H1 (cell line): ENCODE results near the gene PIGBOS1.

Experiments
- CHD1 ChIP-seq: IDR thresholded peaks from 2 replicates; pipeline ENCODE4 v1.6.1; 2012; ENCODE audit warnings: low read depth, low read length, improper control_type of control experiment
- CTBP2 ChIP-seq: IDR thresholded peaks from 2 replicates; pipeline ENCODE4 v1.7.0; 2011; ENCODE audit warnings: borderline replicate concordance, mild to moderate bottlenecking, moderate library complexity, mixed read lengths, low read length; ENCODE audit not compliant: insufficient read depth, insufficient read length
- CTCF ChIP-seq, 3 experiments: IDR thresholded peaks; 1 replicate in 2 of 3; 2 replicates in 1 of 3; pipeline versions ENCODE4 v1.5.1 to v1.6.1; 2011; ENCODE audit warnings: low read length in 3 of 3, mild to moderate bottlenecking in 3 of 3, inconsistent platforms in 2 of 3, low read depth in 1 of 3, moderate library complexity in 1 of 3; ENCODE audit not compliant: insufficient read depth in 1 of 3; ENCODE audit errors: control extremely low read depth in 1 of 3
- EZH2 ChIP-seq: fragments of 200-600 bp; sonication (generic); IDR thresholded peaks from 2 replicates; pipeline ENCODE4 v1.7.1; 2012; ENCODE audit warnings: low read depth, mild to moderate bottlenecking, moderate library complexity, low read length, inconsistent platforms; ENCODE audit not compliant: severe bottlenecking
- MAFK ChIP-seq: IDR thresholded peaks from 2 replicates; pipeline ENCODE4 v1.6.1; 2012; ENCODE audit warnings: low read depth, mild to moderate bottlenecking, improper control_type of control experiment, low read length
- NRF1 ChIP-seq: IDR thresholded peaks from 2 replicates; pipeline ENCODE4 v1.6.1; 2011; ENCODE audit warnings: mild to moderate bottlenecking, low read depth, low read length, improper control_type of control experiment
- POLR2A ChIP-seq, 2 experiments: IDR thresholded peaks; 1 replicate in 1 of 2; 2 replicates in 1 of 2; pipeline ENCODE4 v1.6.1; 2011; ENCODE audit warnings: low read depth in 2 of 2, low read length in 2 of 2, mild to moderate bottlenecking in 2 of 2; ENCODE audit errors: control extremely low read depth in 1 of 2
- POLR2AphosphoS5 ChIP-seq: IDR thresholded peaks from 2 replicates; pipeline ENCODE4 v1.6.1; 2011; ENCODE audit warnings: low read depth, low read length

GRCh38 chr15:55334371-55334770 is 15.4 kb upstream of the PIGBOS1 start:
- TF ChIP-seq POLR2A (IDR thresholded peaks at IDR 0.05; ENCODE audit: control extremely low read depth in 1 of 2, low read depth in 2 of 2, low read length in 2 of 2) = no peak
- TF ChIP-seq EZH2 = no peak
- no peak for TF ChIP-seq CTCF (IDR thresholded peaks at IDR 0.05; ENCODE audit: control extremely low read depth in 1 of 3, insufficient read depth in 1 of 3, low read depth in 1 of 3, low read length in 3 of 3)
- no peak for TF ChIP-seq POLR2AphosphoS5
- TF ChIP-seq MAFK = no peak
- TF ChIP-seq CHD1 = no peak
- TF ChIP-seq NRF1 = no peak
- no peak for TF ChIP-seq CTBP2
